Glutamatergic neuron (in vitro differentiated cells): ENCODE results near the gene ALMS1. TPM values are rescaled to one million over a fixed set of nuclear protein-coding genes. Genes with fewer than 3 reads are reported as not detected.
"Not testable (repeated sequence)": the region's sequence is repeated elsewhere in the genome, so short reads cannot be mapped to it uniquely, and the experiment has no call there.

Experiments
- DNase-seq: peaks from one replicate; pipeline ENCODE4 v3.0.0; 2022
- H3K27ac Mint-ChIP-seq: one replicate; pipeline ENCODE4 v1.8.0; 2020; ENCODE audit warnings: mild to moderate bottlenecking, mixed read lengths, inconsistent platforms; ENCODE audit not compliant: unreplicated experiment
- H3K27me3 Mint-ChIP-seq: one replicate; pipeline ENCODE4 v1.8.0; 2020; ENCODE audit warnings: mild to moderate bottlenecking, moderate library complexity, mixed read lengths, inconsistent platforms; ENCODE audit not compliant: unreplicated experiment
- H3K36me3 Mint-ChIP-seq: one replicate; pipeline ENCODE4 v1.8.0; 2020; ENCODE audit warnings: mild to moderate bottlenecking, mixed read lengths, inconsistent platforms; ENCODE audit not compliant: unreplicated experiment
- H3K4me1 Mint-ChIP-seq: one replicate; pipeline ENCODE4 v1.8.0; 2020; ENCODE audit warnings: mild to moderate bottlenecking, low read depth, mixed read lengths, inconsistent platforms; ENCODE audit not compliant: unreplicated experiment
- H3K4me3 Mint-ChIP-seq: one replicate; pipeline ENCODE4 v1.8.0; 2020; ENCODE audit warnings: mild to moderate bottlenecking, mixed read lengths, inconsistent platforms; ENCODE audit not compliant: unreplicated experiment
- H3K9me3 Mint-ChIP-seq: one replicate; pipeline ENCODE4 v1.8.0; 2020; ENCODE audit warnings: mild to moderate bottlenecking, moderate library complexity, mixed read lengths, inconsistent platforms; ENCODE audit not compliant: unreplicated experiment
- CTCF ChIP-seq: fragments of 200-600 bp; sonication (generic); IDR thresholded peaks from one replicate; pipeline ENCODE4 v1.5.0; 2021; ENCODE audit not compliant: partially characterized antibody, unreplicated experiment
- total RNA-seq: library from RNA; stranded (reverse); fragmentation: NEBNext Ultra II Directional; extraction: Animal tissue kit (Norgen Biotek cat#: 25700); gene quantifications from one replicate; pipeline ENCODE4 v1.2.1, GENCODE V29; 2021; ENCODE audit not compliant: unreplicated experiment

Gene ALMS1
- total RNA-seq, 1 donor from 2014 or later: 50.5 TPM

GRCh38 chr2:73611193-73611592 lies 225.6 kb downstream of the ALMS1 start:
- no peak for DNase-seq
- peaks cover 7% of the 10 kb centered on the region for H3K27me3 Mint-ChIP-seq
- H3K9me3 Mint-ChIP-seq: no peaks in the 10 kb centered on the region
- no peak overlapping the region for H3K4me3 Mint-ChIP-seq
- no peaks in the 10 kb centered on the region for H3K4me1 Mint-ChIP-seq
- peaks cover 6% of the 10 kb centered on the region for H3K36me3 Mint-ChIP-seq
- TF ChIP-seq CTCF: no peak
- no peak overlapping the region for H3K27ac Mint-ChIP-seq

- Mint-ChIP-seq H3K27me3 (peaks cover 7% of the 10 kb centered on the region), H3K4me1 (no peaks in the 10 kb centered on the region), H3K9me3 (no peaks in the 10 kb centered on the region), H3K4me3 (no peak overlapping the region), H3K27ac (no peak overlapping the region), H3K36me3 (peaks cover 6% of the 10 kb centered on the region)
- no peak for DNase-seq
- no peak for TF ChIP-seq CTCF
Measured at GRCh38 chr2:73611867-73612266, 226.2 kb downstream of the ALMS1 start.

- Mint-ChIP-seq H3K27me3 (peaks cover 3% of the 10 kb centered on the region), H3K36me3 (peaks cover 6% of the 10 kb centered on the region), H3K27ac (no peak overlapping the region), H3K9me3 (peaks cover 2% of the 10 kb centered on the region), H3K4me3 (no peak overlapping the region), H3K4me1 (no peaks in the 10 kb centered on the region)
- TF ChIP-seq CTCF: no peak
- DNase-seq: no peak
Measured at GRCh38 chr2:73614105-73614504, 228.5 kb downstream of the ALMS1 start.

- peaks cover 2% of the 10 kb centered on the region for H3K9me3 Mint-ChIP-seq
- DNase-seq: no peak
- H3K4me1 Mint-ChIP-seq: no peaks in the 10 kb centered on the region
- peaks cover 3% of the 10 kb centered on the region for H3K27me3 Mint-ChIP-seq
- H3K36me3 Mint-ChIP-seq: peaks cover 6% of the 10 kb centered on the region
- H3K27ac Mint-ChIP-seq: no peak overlapping the region
- TF ChIP-seq CTCF: no peak
- H3K4me3 Mint-ChIP-seq: no peak overlapping the region
Measured at GRCh38 chr2:73614997-73615396, 229.4 kb downstream of the ALMS1 start.

GRCh38 chr2:73619925-73620324 lies 234.3 kb downstream of the ALMS1 start:
- not testable (repeated sequence) for DNase-seq

GRCh38 chr2:73624036-73624435 lies 238.4 kb downstream of the ALMS1 start:
- H3K4me1 Mint-ChIP-seq, H3K27ac Mint-ChIP-seq, DNase-seq, H3K4me3 Mint-ChIP-seq, H3K9me3 Mint-ChIP-seq, H3K27me3 Mint-ChIP-seq: not testable (repeated sequence)
- peaks cover 11% of the 10 kb centered on the region for H3K36me3 Mint-ChIP-seq

More at GRCh38 chr2:73619925-73620324, 234.3 kb downstream of the ALMS1 start:
- not testable (repeated sequence) for H3K27me3 Mint-ChIP-seq, H3K9me3 Mint-ChIP-seq, H3K4me3 Mint-ChIP-seq, H3K36me3 Mint-ChIP-seq, H3K27ac Mint-ChIP-seq, H3K4me1 Mint-ChIP-seq

GRCh38 chr2:73624625-73625024 lies 239.0 kb downstream of the ALMS1 start:
- H3K27me3 Mint-ChIP-seq, H3K4me1 Mint-ChIP-seq, H3K4me3 Mint-ChIP-seq, H3K27ac Mint-ChIP-seq, H3K9me3 Mint-ChIP-seq, DNase-seq: not testable (repeated sequence)
- H3K36me3 Mint-ChIP-seq: peaks cover 11% of the 10 kb centered on the region

- H3K4me1 Mint-ChIP-seq, H3K27ac Mint-ChIP-seq, H3K9me3 Mint-ChIP-seq, DNase-seq, H3K27me3 Mint-ChIP-seq, H3K4me3 Mint-ChIP-seq: not testable (repeated sequence)
- peaks cover 11% of the 10 kb centered on the region for H3K36me3 Mint-ChIP-seq
Measured at GRCh38 chr2:73626237-73626636, 240.6 kb downstream of the ALMS1 start.

GRCh38 chr2:73628493-73628892 lies 242.9 kb downstream of the ALMS1 start:
- peaks cover 11% of the 10 kb centered on the region for H3K36me3 Mint-ChIP-seq
- not testable (repeated sequence) for H3K27me3 Mint-ChIP-seq, H3K9me3 Mint-ChIP-seq, H3K27ac Mint-ChIP-seq, H3K4me3 Mint-ChIP-seq, H3K4me1 Mint-ChIP-seq, DNase-seq
